HTR-8/SVneo (cell line): ENCODE data around the gene REEP1.

ENCODE experiments used
- DNase-seq: peaks from one replicate; pipeline ENCODE4 v3.0.0; 2011; ENCODE audit warnings: low spot score, mixed read lengths; ENCODE audit not compliant: insufficient read length
- FAIRE-seq: peaks from 2 replicates; lab custom pipeline; 2011; peaks lifted over from hg19 to GRCh38; lab: Jason Lieb, UNC

REEP1 gene

GRCh38 chr2:86308984-86309695, 28.3 kb downstream of the REEP1 start:
- FAIRE-seq (no peak), DNase-seq (no peak)

GRCh38 chr2:86308356-86308755, 29.1 kb downstream of the REEP1 start:
- no peak for FAIRE-seq

GRCh38 chr2:86307431-86307830, 30.0 kb downstream of the REEP1 start:
- FAIRE-seq (no peak), DNase-seq (no peak)

More at GRCh38 chr2:86308356-86308755, 29.1 kb downstream of the REEP1 start:
- DNase-seq, result no peak

- FAIRE-seq, result no peak
- no peak for DNase-seq
Measured at GRCh38 chr2:86305915-86306254, 31.5 kb downstream of the REEP1 start.

GRCh38 chr2:86305195-86305914, 32.1 kb downstream of the REEP1 start:
- FAIRE-seq, result no peak
- no peak for DNase-seq

- FAIRE-seq, result no peak
Measured at GRCh38 chr2:86304416-86304815, 33.0 kb downstream of the REEP1 start.

GRCh38 chr2:86302320-86302719, 35.1 kb downstream of the REEP1 start:
- no peak for FAIRE-seq
- DNase-seq, result no peak

More at GRCh38 chr2:86304416-86304815, 33.0 kb downstream of the REEP1 start:
- no peak for DNase-seq

- no peak for DNase-seq
- no peak for FAIRE-seq
Measured at GRCh38 chr2:86301711-86302202, 35.7 kb downstream of the REEP1 start.

- FAIRE-seq, result no peak
- DNase-seq, result no peak
Measured at GRCh38 chr2:86301009-86301408, 36.4 kb downstream of the REEP1 start.

- no peak for DNase-seq
- no peak for FAIRE-seq
Measured at GRCh38 chr2:86300496-86300895, 36.9 kb downstream of the REEP1 start.

GRCh38 chr2:86298411-86299390, 38.7 kb downstream of the REEP1 start:
- FAIRE-seq (no peak), DNase-seq (peak; percentile 53)

GRCh38 chr2:86297382-86298147, 39.9 kb downstream of the REEP1 start:
- no peak for DNase-seq
- no peak for FAIRE-seq

- FAIRE-seq, result no peak
Measured at GRCh38 chr2:86296947-86297346, 40.5 kb downstream of the REEP1 start.

GRCh38 chr2:86295066-86295465, 42.4 kb downstream of the REEP1 start:
- DNase-seq (no peak), FAIRE-seq (no peak)

More at GRCh38 chr2:86296947-86297346, 40.5 kb downstream of the REEP1 start:
- DNase-seq, result no peak

- DNase-seq (no peak), FAIRE-seq (peak; percentile 54)
Measured at GRCh38 chr2:86293612-86294011, 43.8 kb downstream of the REEP1 start.

GRCh38 chr2:86292571-86293515, 44.6 kb downstream of the REEP1 start:
- no peak for DNase-seq
- FAIRE-seq, result no peak

- DNase-seq (no peak), FAIRE-seq (no peak)
Measured at GRCh38 chr2:86291328-86291662, 46.1 kb downstream of the REEP1 start.

- DNase-seq (no peak), FAIRE-seq (no peak)
Measured at GRCh38 chr2:86290596-86291327, 46.7 kb downstream of the REEP1 start.
